GM18505 (cell line): ENCODE data around the gene ORC3.
"Not testable (repeated sequence)": the region's sequence is repeated elsewhere in the genome, so short reads cannot be mapped to it uniquely, and the experiment has no call there.

Experiments used
- ATAC-seq: cut with Tn5 transposase; IDR thresholded peaks from one replicate; pipeline ENCODE4 v1.9.1; 2021; ENCODE audit not compliant: unreplicated experiment
- POLR2A ChIP-seq: IDR thresholded peaks from 4 replicates; pipeline ENCODE4 v1.6.1; 2011; ENCODE audit warnings: borderline replicate concordance; ENCODE audit not compliant: insufficient read depth, insufficient read length; ENCODE audit errors: extremely low read depth

Gene ORC3

GRCh38 chr6:87701344-87701675 lies 111.4 kb downstream of the ORC3 start:
- peak; percentile 0 for ATAC-seq
- TF ChIP-seq POLR2A = no peak

- TF ChIP-seq POLR2A = peak; percentile 96
- peak; percentile 70 for ATAC-seq
These were observed 112.0 kb downstream of the ORC3 start, which contains the start of gene AKIRIN2 for GRCh38 chr6:87701676-87702588. TSS of gene AKIRIN2 (minus strand) at chr6:87702233. CDS start at chr6:87701684, 549 bp downstream.

DNA sequence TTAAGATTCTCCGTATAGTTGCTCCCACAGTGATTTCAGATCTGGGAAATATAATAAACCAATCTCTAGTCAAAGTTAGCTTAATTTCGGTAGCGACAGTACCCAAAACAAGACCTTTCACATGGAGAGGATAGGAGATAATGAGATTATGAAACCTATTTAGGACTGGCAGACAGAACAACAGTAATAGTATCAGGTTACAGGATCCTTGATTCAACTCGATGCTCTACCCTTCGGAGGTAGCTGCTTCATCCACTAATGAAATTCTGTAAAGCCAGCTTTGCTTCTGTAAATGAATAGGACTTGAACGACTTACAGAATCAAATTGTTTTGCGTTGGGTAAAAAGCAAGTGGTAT lies 112.6 kb downstream of the ORC3 start:
- peak; percentile 14 for ATAC-seq
- no peak for TF ChIP-seq POLR2A

GRCh38 chr6:87703039-87703438 lies 113.1 kb downstream of the ORC3 start:
- not testable (repeated sequence) for ATAC-seq

DNA sequence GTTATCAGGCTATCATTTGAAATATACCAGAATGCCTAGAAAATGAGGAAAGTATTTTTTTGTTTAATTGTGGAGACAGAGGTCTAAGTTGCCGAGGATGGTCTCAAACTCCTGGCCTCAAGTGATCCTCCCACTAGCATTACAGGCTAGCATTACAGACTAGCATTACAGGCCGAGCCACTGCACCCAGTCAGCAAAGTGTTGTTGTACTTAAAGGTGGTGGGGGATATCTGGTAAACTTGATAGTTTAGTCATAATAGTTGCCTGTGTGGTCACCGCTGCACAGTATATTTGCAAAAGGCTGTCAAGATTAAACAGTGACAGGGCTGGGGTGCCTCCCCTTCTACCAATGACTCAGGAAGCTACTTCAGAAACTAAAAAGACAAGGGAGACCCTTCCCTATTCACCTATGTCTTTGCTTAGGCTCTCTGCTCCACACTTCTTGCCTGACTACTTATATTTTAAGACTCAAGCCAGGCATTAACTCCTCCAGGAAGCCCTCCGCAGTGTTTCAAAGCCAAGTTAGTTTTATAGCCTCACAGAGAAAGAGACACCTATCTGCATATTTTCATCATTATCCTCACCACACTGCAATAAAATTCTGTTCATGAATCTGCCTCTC lies 115.2 kb downstream of the ORC3 start:
- peak; percentile 43 for ATAC-seq
- TF ChIP-seq POLR2A = no peak

DNA sequence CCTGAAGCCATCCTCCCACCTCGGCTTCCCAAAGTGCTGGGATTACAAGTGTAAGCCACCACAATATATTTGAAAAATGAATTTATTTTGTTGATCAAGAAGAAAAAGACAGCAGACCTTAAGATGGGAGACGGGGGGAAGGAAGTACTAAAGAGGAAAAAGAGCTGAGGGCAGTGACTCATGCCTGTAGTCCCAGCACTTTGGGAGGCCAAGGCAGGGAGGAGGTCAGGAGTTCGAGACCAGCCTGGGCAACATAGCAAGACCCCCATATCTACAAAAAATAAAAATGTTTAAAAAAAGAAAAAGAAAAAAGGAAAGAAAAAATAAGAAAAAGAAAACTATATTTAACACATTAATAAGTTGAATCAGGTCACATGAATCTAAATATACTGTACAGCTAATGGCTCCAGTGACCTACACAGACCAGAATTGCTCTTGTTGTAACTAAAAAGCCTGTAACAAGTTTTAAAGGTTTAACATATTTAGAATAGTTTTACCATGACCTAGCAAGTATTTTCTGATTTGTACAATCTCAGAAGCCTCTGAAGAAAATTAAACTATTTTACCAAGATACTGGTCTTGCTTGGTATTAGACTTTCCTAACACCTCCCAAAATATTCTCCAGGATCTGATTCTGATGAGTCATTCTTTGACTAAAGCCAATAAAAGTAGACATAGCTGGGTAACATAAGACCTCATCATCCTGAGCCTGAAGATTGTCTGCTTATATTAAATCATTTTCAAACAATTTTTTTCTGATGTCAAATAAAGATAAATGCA lies 116.4 kb downstream of the ORC3 start:
- ATAC-seq = no peak
- no peak for TF ChIP-seq POLR2A

DNA sequence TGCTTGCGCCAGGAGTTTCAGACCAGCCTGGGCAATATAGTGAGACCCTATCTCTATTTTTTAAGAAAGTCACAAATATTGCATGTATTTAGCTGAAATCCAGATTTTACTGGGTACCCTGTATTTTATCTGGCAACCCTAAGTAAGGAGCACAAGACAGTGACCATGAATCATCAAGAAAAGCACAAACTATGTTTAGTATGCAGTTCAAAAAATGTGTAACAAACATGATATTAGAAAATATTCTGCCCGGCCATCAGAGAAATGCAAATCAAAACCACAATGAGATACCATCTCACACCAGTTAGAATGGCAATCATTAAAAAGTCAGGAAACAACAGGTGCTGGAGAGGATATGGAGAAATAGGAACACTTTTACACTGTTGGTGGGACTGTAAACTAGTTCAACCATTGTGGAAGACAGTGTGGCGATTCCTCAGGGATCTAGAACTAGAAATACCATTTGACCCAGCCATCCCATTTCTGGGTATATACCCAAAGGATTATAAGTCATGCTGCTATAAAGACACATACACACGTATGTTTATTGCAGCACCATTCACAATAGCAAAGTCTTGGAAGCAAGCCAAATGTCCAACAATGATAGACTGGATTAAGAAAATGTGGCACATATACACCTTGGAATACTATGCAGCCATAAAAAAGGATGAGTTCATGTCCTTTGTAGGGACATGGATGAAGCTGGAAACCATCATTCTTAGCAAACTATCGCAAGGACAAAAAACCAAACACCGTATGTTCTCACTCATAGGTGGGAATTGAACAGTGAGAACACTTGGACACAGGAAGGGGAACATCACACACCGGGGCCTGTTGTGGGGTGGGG lies 118.9 kb downstream of the ORC3 start:
- not testable (repeated sequence) for ATAC-seq

- no peak for TF ChIP-seq POLR2A
- no peak for ATAC-seq
These were observed 120.2 kb downstream of the ORC3 start for GRCh38 chr6:87710090-87710489.

DNA sequence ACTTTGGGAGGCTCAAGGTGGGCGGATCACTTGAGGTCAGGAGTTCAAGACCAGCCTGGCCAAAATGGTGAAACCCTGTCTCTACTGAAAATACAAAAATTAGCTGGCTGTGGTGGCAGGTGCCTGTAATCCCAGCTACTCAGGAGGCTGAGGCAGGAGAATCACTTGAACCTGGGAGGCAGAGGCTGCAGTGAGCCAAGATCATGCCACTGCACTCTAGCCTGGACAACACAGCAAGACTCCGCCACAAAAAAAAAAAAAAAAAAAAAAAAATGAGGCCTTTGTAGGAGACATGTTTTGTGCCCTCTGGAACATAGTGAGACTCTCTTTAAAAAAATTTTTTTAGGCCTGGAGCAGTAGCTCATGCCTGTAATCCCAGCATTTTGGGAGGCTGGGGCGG lies 122.8 kb downstream of the ORC3 start:
- ATAC-seq = not testable (repeated sequence)

DNA sequence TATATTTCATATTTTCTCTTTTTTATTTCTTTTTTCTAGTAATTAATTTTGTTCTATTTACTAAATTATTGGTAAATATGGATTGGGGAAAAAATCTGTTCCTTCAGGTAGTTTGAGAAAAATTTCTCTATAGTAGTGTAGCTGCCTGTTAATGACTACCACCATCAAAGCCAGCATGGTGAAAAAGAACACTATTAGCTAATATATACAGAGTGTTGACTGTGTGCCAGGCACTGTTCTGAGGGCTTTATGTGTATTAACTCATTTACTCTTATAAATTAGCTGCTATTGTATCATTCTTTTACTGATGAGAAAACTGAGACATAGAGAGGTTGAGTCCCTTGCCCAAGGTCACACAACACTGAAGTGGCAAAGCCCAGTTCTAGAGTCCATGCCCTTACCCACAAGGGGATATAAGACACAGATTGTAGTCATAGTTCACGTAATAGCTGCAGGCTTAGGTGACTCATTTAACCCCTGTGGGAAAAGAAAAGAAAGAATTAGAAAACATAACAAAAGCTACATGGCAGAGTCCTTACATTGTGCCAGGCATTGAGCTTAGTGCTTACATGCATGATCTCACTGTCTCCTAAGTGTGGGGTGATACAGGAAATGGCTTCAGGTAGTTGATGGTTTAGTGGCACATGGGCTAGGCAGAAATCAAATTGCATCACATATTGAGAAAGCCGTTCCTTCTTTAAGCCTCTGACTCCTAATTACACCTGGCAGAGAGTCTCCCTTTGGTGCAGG lies 124.3 kb downstream of the ORC3 start:
- peak; percentile 54 for ATAC-seq
- no peak for TF ChIP-seq POLR2A
